Stimulated activated naive B cell treated with anti-CD40 and anti-IgM and Interleukin-4, amounts not matched to agents 10 μg/mL and 1 μg/mL and 100 μg/mL, for 72 hours (primary cell): ENCODE data around the gene ANK2.

Experiments
- ATAC-seq, 2 donors: fragments of 150-1000 bp; cut with Tn5 transposase; replicated peaks; 2 replicates each; pipeline ENCODE4 v1.10.0; 2021; ENCODE audit warnings: moderate library complexity in 1 of 2
- DNase-seq: peaks from one replicate; pipeline ENCODE4 v3.0.0; 2021
- H3K27ac Mint-ChIP-seq: one replicate; pipeline ENCODE4 v1.8.0; 2022; ENCODE audit warnings: mild to moderate bottlenecking, mixed read lengths
- H3K27me3 Mint-ChIP-seq, 2 donors: one replicate each; pipeline ENCODE4 v1.8.0; 2022; ENCODE audit warnings: mixed read lengths in 2 of 2
- H3K36me3 Mint-ChIP-seq, 2 donors: one replicate each; pipeline ENCODE4 v1.8.0; 2022; ENCODE audit warnings: mixed read lengths in 2 of 2, mild to moderate bottlenecking in 1 of 2
- H3K4me1 Mint-ChIP-seq, 2 donors: one replicate each; pipeline ENCODE4 v1.8.0; 2022; ENCODE audit warnings: mixed read lengths in 2 of 2, mild to moderate bottlenecking in 1 of 2
- H3K4me3 Mint-ChIP-seq, 2 donors: one replicate each; pipeline ENCODE4 v1.8.0; 2022; ENCODE audit warnings: mild to moderate bottlenecking in 2 of 2, mixed read lengths in 2 of 2, moderate library complexity in 1 of 2
- H3K9me3 Mint-ChIP-seq, 2 donors: one replicate each; pipeline ENCODE4 v1.8.0; 2022; ENCODE audit warnings: mixed read lengths in 2 of 2, mild to moderate bottlenecking in 1 of 2

Gene ANK2

GRCh38 chr4:113382704-113383103 lies 333.3 kb downstream of the ANK2 start:
- Mint-ChIP-seq H3K36me3 (no peaks in the 10 kb centered on the region), H3K27ac (no peak overlapping the region), H3K27me3 (peaks cover 21 to 23% of the 10 kb centered on the region in 2 donors), H3K9me3 (no peaks in the 10 kb centered on the region), H3K4me1 (peaks cover 4 to 6% of the 10 kb centered on the region in 2 donors), H3K4me3 (no peak overlapping the region)
- DNase-seq (no peak), ATAC-seq (no peak)

GRCh38 chr4:113383111-113383785 lies 333.8 kb downstream of the ANK2 start:
- Mint-ChIP-seq H3K27ac (no peak overlapping the region), H3K27me3 (peaks cover 21 to 29% of the 10 kb centered on the region in 2 donors), H3K9me3 (no peaks in the 10 kb centered on the region), H3K4me3 (no peak overlapping the region), H3K36me3 (no peaks in the 10 kb centered on the region), H3K4me1 (peaks cover 4 to 6% of the 10 kb centered on the region in 2 donors)
- ATAC-seq (no peak), DNase-seq (no peak)

GRCh38 chr4:113384600-113384999 lies 335.1 kb downstream of the ANK2 start:
- ATAC-seq (peak; percentile 58 to 67), DNase-seq (no peak)
- Mint-ChIP-seq H3K27ac (no peak overlapping the region), H3K4me1 (peaks cover 4 to 6% of the 10 kb centered on the region in 2 donors), H3K4me3 (no peak overlapping the region), H3K27me3 (peaks cover 17 to 27% of the 10 kb centered on the region in 2 donors), H3K36me3 (no peaks in the 10 kb centered on the region), H3K9me3 (peaks cover 0 to 1% of the 10 kb centered on the region in 2 donors)

- ATAC-seq (no peak), DNase-seq (no peak)
- H3K27me3 Mint-ChIP-seq: peaks cover 19 to 25% of the 10 kb centered on the region in 2 donors
- H3K27ac Mint-ChIP-seq: no peak overlapping the region
- no peaks in the 10 kb centered on the region for H3K36me3 Mint-ChIP-seq
- peaks cover 4 to 6% of the 10 kb centered on the region in 2 donors for H3K4me1 Mint-ChIP-seq
- peaks cover 0 to 1% of the 10 kb centered on the region in 2 donors for H3K9me3 Mint-ChIP-seq
- no peak overlapping the region for H3K4me3 Mint-ChIP-seq
Observed at GRCh38 chr4:113385281-113385899, 335.9 kb downstream of the ANK2 start.

- no peak for ATAC-seq
- Mint-ChIP-seq H3K27me3 (peaks cover 19 to 21% of the 10 kb centered on the region in 2 donors), H3K4me1 (peaks cover 4 to 6% of the 10 kb centered on the region in 2 donors), H3K27ac (no peak overlapping the region), H3K4me3 (no peak overlapping the region), H3K9me3 (peaks cover 0 to 1% of the 10 kb centered on the region in 2 donors), H3K36me3 (no peaks in the 10 kb centered on the region)
- DNase-seq: no peak
Observed at GRCh38 chr4:113389160-113389559, 339.7 kb downstream of the ANK2 start.

GRCh38 chr4:113390850-113391249 lies 341.4 kb downstream of the ANK2 start:
- Mint-ChIP-seq H3K36me3 (no peaks in the 10 kb centered on the region), H3K4me3 (no peak overlapping the region), H3K27me3 (peaks cover 14 to 21% of the 10 kb centered on the region in 2 donors), H3K9me3 (peaks cover 0 to 1% of the 10 kb centered on the region in 2 donors), H3K4me1 (no peaks in the 10 kb centered on the region), H3K27ac (no peak overlapping the region)
- ATAC-seq (no peak), DNase-seq (no peak)

GRCh38 chr4:113394108-113394729 lies 344.8 kb downstream of the ANK2 start:
- ATAC-seq (no peak), DNase-seq (no peak)
- no peaks in the 10 kb centered on the region for H3K9me3 Mint-ChIP-seq
- H3K4me1 Mint-ChIP-seq: no peaks in the 10 kb centered on the region
- H3K36me3 Mint-ChIP-seq: no peaks in the 10 kb centered on the region
- peaks cover 4 to 6% of the 10 kb centered on the region in 2 donors for H3K27me3 Mint-ChIP-seq
- H3K4me3 Mint-ChIP-seq: no peak overlapping the region
- H3K27ac Mint-ChIP-seq: no peak overlapping the region

GRCh38 chr4:113394730-113395530 lies 345.5 kb downstream of the ANK2 start:
- H3K4me3 Mint-ChIP-seq: no peak overlapping the region
- no peaks in the 10 kb centered on the region for H3K4me1 Mint-ChIP-seq
- H3K27ac Mint-ChIP-seq: no peak overlapping the region
- H3K36me3 Mint-ChIP-seq: no peaks in the 10 kb centered on the region
- peaks cover 2 to 6% of the 10 kb centered on the region in 2 donors for H3K27me3 Mint-ChIP-seq
- no peaks in the 10 kb centered on the region for H3K9me3 Mint-ChIP-seq
- peak; percentile 29 for DNase-seq
- peak; percentile 94 to 98 for ATAC-seq

- Mint-ChIP-seq H3K27ac (no peak overlapping the region), H3K27me3 (no peaks in the 10 kb centered on the region), H3K4me1 (no peaks in the 10 kb centered on the region), H3K9me3 (no peaks in the 10 kb centered on the region), H3K4me3 (no peak overlapping the region), H3K36me3 (no peaks in the 10 kb centered on the region)
- DNase-seq (no peak), ATAC-seq (no peak)
Observed at GRCh38 chr4:113397114-113397701, 347.8 kb downstream of the ANK2 start.

GRCh38 chr4:113398441-113399143 lies 349.1 kb downstream of the ANK2 start:
- H3K4me1 Mint-ChIP-seq: no peaks in the 10 kb centered on the region
- no peak overlapping the region for H3K4me3 Mint-ChIP-seq

GRCh38 chr4:113404167-113404571 lies 354.7 kb downstream of the ANK2 start:
- Mint-ChIP-seq H3K27ac (no peak overlapping the region), H3K27me3 (no peaks in the 10 kb centered on the region), H3K36me3 (no peaks in the 10 kb centered on the region), H3K4me3 (no peak overlapping the region), H3K4me1 (no peaks in the 10 kb centered on the region), H3K9me3 (no peaks in the 10 kb centered on the region)
- ATAC-seq (no peak), DNase-seq (no peak)

More at GRCh38 chr4:113398441-113399143, 349.1 kb downstream of the ANK2 start:
- no peak overlapping the region for H3K27ac Mint-ChIP-seq
- no peaks in the 10 kb centered on the region for H3K9me3 Mint-ChIP-seq
- H3K27me3 Mint-ChIP-seq: no peaks in the 10 kb centered on the region
- DNase-seq (no peak), ATAC-seq (no peak)
- no peaks in the 10 kb centered on the region for H3K36me3 Mint-ChIP-seq

GRCh38 chr4:113404841-113405240 lies 355.4 kb downstream of the ANK2 start:
- DNase-seq: no peak
- Mint-ChIP-seq H3K27ac (no peak overlapping the region), H3K4me1 (no peaks in the 10 kb centered on the region), H3K27me3 (peaks cover 2 to 3% of the 10 kb centered on the region in 2 donors), H3K36me3 (no peaks in the 10 kb centered on the region), H3K9me3 (no peaks in the 10 kb centered on the region), H3K4me3 (no peak overlapping the region)
- no peak for ATAC-seq

- ATAC-seq (no peak), DNase-seq (no peak)
- Mint-ChIP-seq H3K4me3 (no peak overlapping the region), H3K36me3 (no peaks in the 10 kb centered on the region), H3K27me3 (peaks cover 4 to 6% of the 10 kb centered on the region in 2 donors), H3K27ac (no peak overlapping the region), H3K9me3 (no peaks in the 10 kb centered on the region), H3K4me1 (no peaks in the 10 kb centered on the region)
Observed at GRCh38 chr4:113405874-113406722, 356.6 kb downstream of the ANK2 start.
